Measurements from ENCODE around the gene DMRTB1. TPM values are rescaled to one million over a fixed set of nuclear protein-coding genes. Genes with fewer than 3 reads are reported as not detected.
A peak's percentile ranks its signal among the peaks of the same experiment; 100 is the strongest.

The DMRTB1 gene
- total RNA-seq, 6 donors from 2014 or later: not detected

- DNase-seq (no peak), ATAC-seq (ENCODE audit: low FRiP score in 2 of 2) (no peak)
- Histone ChIP-seq H3K9me3 (no peaks in the 10 kb centered on the region), H3K27me3 (peaks cover 0 to 9% (median 3%) of the 10 kb centered on the region in 4 donors), H3K27ac (no peak overlapping the region), H3K4me3 (no peak overlapping the region), H3K36me3 (no peaks in the 10 kb centered on the region), H3K4me1 (no peaks in the 10 kb centered on the region)
- TF ChIP-seq POLR2AphosphoS5 (IDR thresholded peaks at IDR 0.05) (no peak), EP300 (IDR thresholded peaks at IDR 0.05) (no peak), POLR2A (IDR thresholded peaks at IDR 0.05) (no peak), CTCF (IDR thresholded peaks at IDR 0.05) (no peak)
- WGBS, 2 donors: 85 to 95% methylated on average over 8 to 9 of the region's 9 CpGs
These were observed 24.0 kb downstream of the DMRTB1 start for GRCh38 chr1:53483170-53483569.

- Histone ChIP-seq H3K27ac (no peak overlapping the region), H3K4me1 (no peaks in the 10 kb centered on the region), H3K4me3 (no peak overlapping the region), H3K36me3 (no peaks in the 10 kb centered on the region), H3K9me3 (no peaks in the 10 kb centered on the region), H3K27me3 (peaks cover 0 to 9% (median 3%) of the 10 kb centered on the region in 4 donors)
- ATAC-seq (ENCODE audit: low FRiP score in 2 of 2) (no peak), DNase-seq (no peak)
- no peak for TF ChIP-seq POLR2AphosphoS5 (IDR thresholded peaks at IDR 0.05)
- no peak for TF ChIP-seq CTCF (IDR thresholded peaks at IDR 0.05)
- TF ChIP-seq POLR2A (IDR thresholded peaks at IDR 0.05): no peak
- no peak for TF ChIP-seq EP300 (IDR thresholded peaks at IDR 0.05)
- 79% methylated on average over 4 of the region's 4 CpGs for WGBS, 2 donors
These were observed 24.5 kb downstream of the DMRTB1 start for GRCh38 chr1:53483656-53484055.

- no peaks in the 10 kb centered on the region for H3K9me3 ChIP-seq
- WGBS, 2 donors: 85 to 87% methylated on average over 19 of the region's 19 CpGs
- H3K4me3 ChIP-seq: no peak overlapping the region
- no peaks in the 10 kb centered on the region for H3K36me3 ChIP-seq
- ATAC-seq (ENCODE audit: low FRiP score in 2 of 2) (no peak), DNase-seq (peak in 1 of 2 donors; percentile 65)
- TF ChIP-seq CTCF (IDR thresholded peaks at IDR 0.05) (no peak), POLR2A (IDR thresholded peaks at IDR 0.05) (no peak), POLR2AphosphoS5 (IDR thresholded peaks at IDR 0.05) (no peak), EP300 (IDR thresholded peaks at IDR 0.05) (no peak)
- H3K27ac ChIP-seq: no peak overlapping the region
- H3K4me1 ChIP-seq: no peaks in the 10 kb centered on the region
- peaks cover 0 to 9% (median 3%) of the 10 kb centered on the region in 4 donors for H3K27me3 ChIP-seq
These were observed 25.7 kb downstream of the DMRTB1 start for GRCh38 chr1:53484705-53485477.

- Histone ChIP-seq H3K27me3 (peaks cover 0 to 9% (median 3%) of the 10 kb centered on the region in 4 donors), H3K27ac (no peak overlapping the region), H3K4me1 (no peaks in the 10 kb centered on the region), H3K9me3 (no peaks in the 10 kb centered on the region), H3K4me3 (no peak overlapping the region), H3K36me3 (no peaks in the 10 kb centered on the region)
- ATAC-seq (ENCODE audit: low FRiP score in 2 of 2): peak; percentile 68 to 88
- DNase-seq: peak; percentile 69 to 94
- TF ChIP-seq EP300 (IDR thresholded peaks at IDR 0.05) (no peak), CTCF (IDR thresholded peaks at IDR 0.05) (peak; percentile 46 to 83 (median 73)), POLR2A (IDR thresholded peaks at IDR 0.05) (no peak)
- 27 to 28% methylated on average over 7 to 23 of the region's 27 CpGs for WGBS, 2 donors
These were observed 26.5 kb downstream of the DMRTB1 start for GRCh38 chr1:53485478-53486394.

Data from upper lobe of left lung (tissue), 6 donors.